KG1 (cell line): ENCODE measurements around the gene MTUS2.

ENCODE experiments used
- DNase-seq: peaks from one replicate; lab custom pipeline; 2025; lab: John Stamatoyannopoulos, UW

MTUS2 gene

DNA sequence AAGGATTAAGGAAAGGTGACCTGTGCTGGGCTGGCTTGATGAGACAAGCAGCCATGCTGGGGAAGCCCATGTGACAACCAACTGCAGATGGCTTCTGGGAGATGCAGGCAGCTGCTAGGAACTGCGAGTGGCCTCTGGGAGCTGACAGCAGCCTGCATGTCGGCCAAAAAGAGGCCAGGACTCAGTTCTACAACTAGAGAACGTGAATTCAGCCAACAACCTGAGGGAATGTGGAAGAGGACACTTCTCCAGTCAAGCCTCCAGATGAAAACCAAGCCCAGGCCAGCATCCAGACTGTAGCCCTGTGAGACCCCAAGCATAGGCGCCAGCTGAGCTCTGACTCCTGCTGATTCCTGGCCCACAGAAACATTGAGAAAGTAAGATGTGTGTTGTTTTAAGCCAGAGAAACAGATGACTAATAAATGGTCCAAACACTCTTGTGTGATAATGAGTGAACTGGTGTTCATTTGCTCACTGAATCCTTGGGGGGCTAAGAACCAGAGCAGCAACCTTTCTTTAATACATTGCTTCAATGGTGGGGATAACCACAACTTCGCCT is 730.4 kb downstream of the MTUS2 start:
- DNase-seq: no peak

- no peak for DNase-seq
These were observed 731.1 kb downstream of the MTUS2 start for GRCh38 chr13:29551214-29551613.
